ENCODE measurements around the gene AGBL4.

AGBL4 gene

DNA sequence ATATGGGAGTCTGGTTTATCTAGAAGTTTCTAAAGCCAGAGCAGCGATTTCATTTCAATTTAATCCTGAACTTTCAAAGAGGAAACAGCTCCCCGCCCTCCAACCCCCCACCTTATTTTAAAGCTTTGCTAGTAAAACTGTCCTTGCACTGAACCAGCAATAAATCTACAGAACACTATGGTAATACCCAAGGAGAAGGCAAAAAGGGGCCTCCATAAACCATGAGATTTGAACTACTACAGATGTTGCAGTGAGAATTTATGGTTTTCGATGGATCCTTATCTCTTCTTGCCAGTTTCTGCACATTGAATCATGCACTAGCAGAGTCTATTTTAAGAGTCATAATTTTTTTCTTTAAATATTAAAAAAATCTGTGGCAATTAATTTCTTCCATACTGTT lies 1182.3 kb downstream of the AGBL4 start:
- Mint-ChIP-seq H3K27ac (peak overlapping the region in 2 of 3 experiments; percentile 29 to 81), H3K36me3 (ENCODE audit: low read depth) (no peaks in the 10 kb centered on the region), H3K4me3 (no peak overlapping the region), H3K4me1 (peaks cover 17% of the 10 kb centered on the region), H3K27me3 (ENCODE audit: low read depth) (peaks cover 13% of the 10 kb centered on the region), H3K9me3 (peaks cover 3% of the 10 kb centered on the region)
- TF ChIP-seq, protein P1, sequence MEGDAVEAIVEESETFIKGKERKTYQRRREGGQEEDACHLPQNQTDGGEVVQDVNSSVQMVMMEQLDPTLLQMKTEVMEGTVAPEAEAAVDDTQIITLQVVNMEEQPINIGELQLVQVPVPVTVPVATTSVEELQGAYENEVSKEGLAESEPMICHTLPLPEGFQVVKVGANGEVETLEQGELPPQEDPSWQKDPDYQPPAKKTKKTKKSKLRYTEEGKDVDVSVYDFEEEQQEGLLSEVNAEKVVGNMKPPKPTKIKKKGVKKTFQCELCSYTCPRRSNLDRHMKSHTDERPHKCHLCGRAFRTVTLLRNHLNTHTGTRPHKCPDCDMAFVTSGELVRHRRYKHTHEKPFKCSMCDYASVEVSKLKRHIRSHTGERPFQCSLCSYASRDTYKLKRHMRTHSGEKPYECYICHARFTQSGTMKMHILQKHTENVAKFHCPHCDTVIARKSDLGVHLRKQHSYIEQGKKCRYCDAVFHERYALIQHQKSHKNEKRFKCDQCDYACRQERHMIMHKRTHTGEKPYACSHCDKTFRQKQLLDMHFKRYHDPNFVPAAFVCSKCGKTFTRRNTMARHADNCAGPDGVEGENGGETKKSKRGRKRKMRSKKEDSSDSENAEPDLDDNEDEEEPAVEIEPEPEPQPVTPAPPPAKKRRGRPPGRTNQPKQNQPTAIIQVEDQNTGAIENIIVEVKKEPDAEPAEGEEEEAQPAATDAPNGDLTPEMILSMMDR (IDR thresholded peaks at IDR 0.05; ENCODE audit: unreplicated experiment in 3 of 3), result no peak

DNA sequence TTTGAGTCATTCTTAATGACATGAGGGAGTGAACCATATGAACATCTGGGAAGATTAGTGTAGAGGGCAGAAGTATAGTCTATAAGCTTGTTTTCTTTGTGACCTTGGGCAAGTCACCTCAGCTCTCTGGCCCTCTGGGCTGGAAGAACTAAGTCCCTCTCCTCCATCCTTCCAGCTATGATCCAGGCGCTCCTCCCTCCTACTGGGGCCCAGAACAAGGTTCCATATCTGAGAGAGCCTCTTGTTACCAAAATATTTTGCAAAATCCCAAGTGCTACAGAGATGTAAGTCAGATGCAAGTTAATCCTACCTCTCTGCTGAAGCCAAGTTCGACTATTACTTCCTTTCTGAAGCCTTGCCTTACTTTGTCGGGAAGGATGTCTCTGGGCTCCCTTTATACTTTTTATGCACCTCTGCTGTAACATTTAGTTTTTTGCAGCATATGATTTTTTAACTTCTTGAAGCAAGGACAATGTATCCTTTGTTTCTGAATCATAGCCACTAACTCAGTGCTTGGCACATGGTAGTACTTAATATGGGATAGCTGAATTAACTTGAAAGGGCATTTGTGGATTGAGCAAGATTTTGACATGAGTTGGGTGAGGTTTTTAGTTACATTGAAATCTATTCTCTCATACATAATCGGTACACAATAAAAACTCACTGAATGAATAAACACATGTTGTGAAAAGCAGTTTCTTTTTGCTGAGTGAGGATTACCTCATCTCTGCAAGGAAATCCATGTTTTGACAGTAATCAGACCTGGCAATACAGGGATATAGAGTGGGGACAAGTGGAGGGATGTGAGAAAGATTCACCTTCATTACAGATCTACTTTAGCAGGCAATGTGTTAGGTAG lies 1192.4 kb downstream of the AGBL4 start:
- no peaks in the 10 kb centered on the region for H3K36me3 Mint-ChIP-seq (ENCODE audit: low read depth)
- no peaks in the 10 kb centered on the region for H3K9me3 Mint-ChIP-seq
- peaks cover 9% of the 10 kb centered on the region for H3K4me1 Mint-ChIP-seq
- TF ChIP-seq, protein P1 (IDR thresholded peaks at IDR 0.05; ENCODE audit: unreplicated experiment in 3 of 3), result no peak
- peaks cover 18% of the 10 kb centered on the region for H3K27me3 Mint-ChIP-seq (ENCODE audit: low read depth)
- H3K27ac Mint-ChIP-seq, result no peak overlapping the region
- H3K4me3 Mint-ChIP-seq, result no peak overlapping the region

DNA sequence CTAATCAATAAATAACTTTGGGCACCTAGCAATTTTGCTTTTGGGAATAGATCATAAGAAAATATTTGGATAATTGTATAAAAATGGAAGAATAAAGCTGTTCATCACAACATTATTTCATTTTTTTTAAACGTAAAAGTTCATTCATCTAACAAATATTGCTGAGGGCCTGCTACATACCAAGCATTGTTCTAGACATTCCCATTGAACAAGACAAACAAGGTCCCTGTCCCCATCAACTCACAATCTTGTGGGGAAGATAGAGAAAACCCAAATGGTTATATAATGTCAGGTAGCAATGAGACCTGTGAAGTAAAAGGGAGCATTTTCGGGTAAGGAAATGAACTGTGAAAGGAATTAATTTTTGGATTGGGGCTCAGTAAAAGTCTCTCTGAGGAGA lies 1193.0 kb downstream of the AGBL4 start:
- Mint-ChIP-seq H3K27ac (no peak overlapping the region), H3K36me3 (ENCODE audit: low read depth) (no peaks in the 10 kb centered on the region), H3K27me3 (ENCODE audit: low read depth) (peaks cover 22% of the 10 kb centered on the region), H3K9me3 (no peaks in the 10 kb centered on the region), H3K4me1 (peaks cover 9% of the 10 kb centered on the region), H3K4me3 (no peak overlapping the region)
- TF ChIP-seq, protein P1 (IDR thresholded peaks at IDR 0.05; ENCODE audit: unreplicated experiment in 3 of 3), result no peak

DNA sequence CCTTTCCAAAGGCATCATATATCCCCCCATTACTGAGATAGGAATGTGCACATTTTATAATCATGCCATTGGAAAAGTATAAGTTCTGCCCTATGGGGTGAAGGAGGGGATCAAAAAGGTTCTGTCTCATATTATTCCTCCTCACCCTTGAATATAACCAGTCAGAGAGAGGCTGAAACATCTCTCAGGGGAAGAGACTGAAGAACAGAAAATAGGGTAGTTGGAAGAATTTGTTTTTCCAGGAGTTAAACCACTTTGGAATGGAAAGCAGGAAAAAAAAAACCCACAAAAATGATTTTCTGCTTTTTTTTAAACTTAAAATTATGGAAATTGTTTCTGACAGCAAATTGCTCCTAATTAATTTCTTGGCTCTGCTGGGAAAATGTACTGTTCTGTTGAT lies 1194.3 kb downstream of the AGBL4 start:
- Mint-ChIP-seq H3K9me3 (no peaks in the 10 kb centered on the region), H3K4me3 (no peak overlapping the region), H3K27me3 (ENCODE audit: low read depth) (peaks cover 26% of the 10 kb centered on the region), H3K27ac (no peak overlapping the region), H3K4me1 (peaks cover 9% of the 10 kb centered on the region), H3K36me3 (ENCODE audit: low read depth) (no peaks in the 10 kb centered on the region)
- TF ChIP-seq, protein P1 (IDR thresholded peaks at IDR 0.05; ENCODE audit: unreplicated experiment in 3 of 3), result no peak

DNA sequence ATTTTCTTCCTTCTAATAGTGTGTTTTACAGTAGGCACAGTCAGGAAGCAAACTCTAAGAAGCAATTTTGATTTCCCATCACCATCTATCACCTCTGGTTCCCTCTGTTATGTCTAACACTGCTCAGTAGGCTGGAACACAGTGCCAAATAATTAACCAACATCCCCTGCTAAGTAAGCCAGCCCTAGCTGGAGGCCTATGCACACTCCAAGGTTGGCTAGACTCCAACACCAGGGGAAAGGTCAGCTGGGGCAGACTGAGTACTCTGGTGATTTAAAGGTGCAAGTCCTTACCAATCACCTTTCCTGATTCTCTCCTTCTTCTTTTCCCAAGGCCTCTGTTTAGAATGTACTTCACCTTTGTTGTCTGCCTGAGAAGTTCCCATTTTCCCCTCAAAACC lies 1200.6 kb downstream of the AGBL4 start:
- TF ChIP-seq, protein P1 (IDR thresholded peaks at IDR 0.05; ENCODE audit: unreplicated experiment in 3 of 3), result no peak
- peak overlapping the region; percentile 85 to 88 (median 87) for H3K27ac Mint-ChIP-seq
- peaks cover 17% of the 10 kb centered on the region for H3K27me3 Mint-ChIP-seq (ENCODE audit: low read depth)
- H3K4me1 Mint-ChIP-seq, result peaks cover 5% of the 10 kb centered on the region
- no peaks in the 10 kb centered on the region for H3K9me3 Mint-ChIP-seq
- H3K36me3 Mint-ChIP-seq (ENCODE audit: low read depth), result no peaks in the 10 kb centered on the region
- H3K4me3 Mint-ChIP-seq, result no peak overlapping the region

DNA sequence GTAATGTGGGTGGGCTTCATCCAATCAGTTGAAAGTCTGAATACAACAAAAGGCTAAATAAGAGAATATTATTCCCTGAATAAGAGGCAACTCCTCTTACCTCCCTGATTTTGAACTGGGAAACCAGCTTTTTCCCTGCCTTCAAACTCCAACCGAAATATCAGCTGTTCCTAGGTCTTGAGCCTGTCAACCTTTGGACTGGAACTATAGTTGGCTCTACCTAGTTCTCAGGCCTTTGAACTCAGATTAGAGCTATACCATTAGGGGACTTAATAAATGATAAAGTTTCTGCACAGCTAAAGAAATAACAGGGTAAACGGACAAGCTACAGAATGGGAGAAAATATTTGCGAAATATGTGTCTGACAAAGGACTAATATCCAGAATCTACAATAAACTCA lies 1203.3 kb downstream of the AGBL4 start:
- Mint-ChIP-seq H3K27ac (no peak overlapping the region), H3K4me3 (no peak overlapping the region), H3K27me3 (ENCODE audit: low read depth) (peaks cover 5% of the 10 kb centered on the region), H3K4me1 (no peaks in the 10 kb centered on the region), H3K9me3 (no peaks in the 10 kb centered on the region), H3K36me3 (ENCODE audit: low read depth) (no peaks in the 10 kb centered on the region)
- TF ChIP-seq, protein P1 (IDR thresholded peaks at IDR 0.05; ENCODE audit: unreplicated experiment in 3 of 3), result no peak

All from nephron (organoid).